K562 (cell line): ENCODE measurements around the gene HMGXB3. TPM values are rescaled to one million over a fixed set of nuclear protein-coding genes. Genes with fewer than 3 reads are reported as not detected.

Experiments used
- CEBPB ChIP-seq: fragments of 450-650 bp; IDR thresholded peaks from 2 replicates; pipeline ENCODE4 v1.6.1; 2016; ENCODE audit warnings: missing genetic modification characterization, missing compliant biosample characterization
- CREM ChIP-seq: IDR thresholded peaks from 2 replicates; pipeline ENCODE4 v1.6.1; 2014; ENCODE audit warnings: antibody characterized with exemption, low read depth
- HDAC8 ChIP-seq: fragments of 450-650 bp; IDR thresholded peaks from 2 replicates; pipeline ENCODE4 v1.6.1; 2016; ENCODE audit warnings: mild to moderate bottlenecking, missing genetic modification characterization, moderate library complexity, missing compliant biosample characterization
- KAT7 ChIP-seq: sonication (generic); formaldehyde crosslinking; IDR thresholded peaks from 2 replicates; pipeline ENCODE4 v1.8.0; 2022; ENCODE audit warnings: missing genetic modification reagents, mild to moderate bottlenecking, borderline replicate concordance
- LARP7 ChIP-seq: fragments of 450-650 bp; IDR thresholded peaks from 2 replicates; pipeline ENCODE4 v1.6.1; 2016
- LEF1 ChIP-seq: fragments of 450-650 bp; IDR thresholded peaks from 2 replicates; pipeline ENCODE4 v1.6.1; 2016; ENCODE audit warnings: mild to moderate bottlenecking
- NFYB ChIP-seq: IDR thresholded peaks from 2 replicates; pipeline ENCODE4 v1.6.1; 2011; ENCODE audit warnings: mild to moderate bottlenecking, moderate library complexity; ENCODE audit not compliant: insufficient read length; ENCODE audit errors: extremely low read depth
- SP2 ChIP-seq: IDR thresholded peaks from 2 replicates; pipeline ENCODE4 v1.6.1; 2011; ENCODE audit warnings: mild to moderate bottlenecking, low read depth, low read length, moderate library complexity; ENCODE audit not compliant: poor library complexity, severe bottlenecking; ENCODE audit errors: extremely low read depth
- SPI1 ChIP-seq: IDR thresholded peaks from 2 replicates; pipeline ENCODE4 v1.6.1; 2011; ENCODE audit warnings: low read depth, low read length, control low read depth, borderline replicate concordance
- U2AF2 ChIP-seq: fragments of 200-400 bp; formaldehyde crosslinking; optimal IDR thresholded peaks from 2 replicates; pipeline ENCODE3; 2017; ENCODE audit warnings: low read depth, mild to moderate bottlenecking, low read length
- ZFPM2 ChIP-seq: fragments of 250-450 bp; sonication (Bioruptor Pico); IDR thresholded peaks from 2 replicates; pipeline ENCODE4 v1.5.1; 2022; ENCODE audit warnings: mild to moderate bottlenecking
- ZNF232 ChIP-seq: sonication (generic); formaldehyde crosslinking; IDR thresholded peaks from 2 replicates; pipeline ENCODE4 v1.8.0; 2022; ENCODE audit warnings: mild to moderate bottlenecking, missing genetic modification reagents
- ZNF324 ChIP-seq: fragments of 250-450 bp; sonication (Bioruptor Pico); IDR thresholded peaks from 2 replicates; pipeline ENCODE4 v1.4.0; 2020; ENCODE audit warnings: mild to moderate bottlenecking
- ZNF551 ChIP-seq: fragments of 250-450 bp; sonication (Bioruptor Pico); IDR thresholded peaks from 2 replicates; pipeline ENCODE4 v1.5.0; 2021; ENCODE audit warnings: mild to moderate bottlenecking, moderate library complexity
- ZNF830 ChIP-seq: fragments of 250-450 bp; sonication (Bioruptor Pico); IDR thresholded peaks from 2 replicates; pipeline ENCODE4 v1.5.0; 2021; ENCODE audit warnings: mild to moderate bottlenecking
- polyA plus RNA-seq, 8 experiments: library from polyadenylated mRNA; depleted of rRNA in 4 of 8; stranded (reverse) in 5 of 8; unstranded in 3 of 8; fragments of >200 nt; fragmentation: Nextera tagmentation in 2 of 8; fragmentation: Illumina TruSeq in 1 of 8; extraction: Ambion mirVana in 2 of 8; extraction: Trizol in 1 of 8; gene quantifications; 2 replicates each; pipeline versions ENCODE4 v1.2.1 to v1.2.3, GENCODE V29; 2011 to 2014; ENCODE audit warnings: inconsistent platforms in 1 of 8, missing spikeins in 1 of 8
- total RNA-seq, 7 experiments: library from RNA; depleted of rRNA in 6 of 7; stranded (reverse); fragments of >200 nt in 6 of 7; fragmentation: Illumina TruSeq in 2 of 7; extraction: Trizol in 2 of 7; gene quantifications; 2 replicates each; pipeline versions ENCODE4 v1.2.1 to v1.2.3, GENCODE V29; 2011 to 2021; ENCODE audit warnings: low replicate concordance in 1 of 7
- TF ChIP-seq, protein P1 (sequence below), 2 experiments: fragments of 150-350 bp in 1 of 2; IDR thresholded peaks; 2 replicates each; pipeline ENCODE4 v1.6.1; 2012 to 2016; ENCODE audit warnings: low read depth in 2 of 2, low read length in 2 of 2, mild to moderate bottlenecking in 1 of 2, moderate library complexity in 1 of 2
- TF ChIP-seq, protein P2 (sequence below): fragments of 450-650 bp; IDR thresholded peaks from 2 replicates; pipeline ENCODE4 v1.6.1; 2018; ENCODE audit warnings: mild to moderate bottlenecking, low read depth; ENCODE audit not compliant: partially characterized antibody
- TF ChIP-seq, protein P3 (sequence below): fragments of 250-450 bp; sonication (Bioruptor Pico); IDR thresholded peaks from 2 replicates; pipeline ENCODE4 v1.5.0; 2021; ENCODE audit warnings: mild to moderate bottlenecking, moderate library complexity

Gene HMGXB3
- total and polyA plus RNA-seq, 9 of the 15 experiments (the other 6 are each of a cell fraction or from before 2014, with no cell fraction given) = 1.8 to 44.1 (median 32.2) TPM

DNA sequence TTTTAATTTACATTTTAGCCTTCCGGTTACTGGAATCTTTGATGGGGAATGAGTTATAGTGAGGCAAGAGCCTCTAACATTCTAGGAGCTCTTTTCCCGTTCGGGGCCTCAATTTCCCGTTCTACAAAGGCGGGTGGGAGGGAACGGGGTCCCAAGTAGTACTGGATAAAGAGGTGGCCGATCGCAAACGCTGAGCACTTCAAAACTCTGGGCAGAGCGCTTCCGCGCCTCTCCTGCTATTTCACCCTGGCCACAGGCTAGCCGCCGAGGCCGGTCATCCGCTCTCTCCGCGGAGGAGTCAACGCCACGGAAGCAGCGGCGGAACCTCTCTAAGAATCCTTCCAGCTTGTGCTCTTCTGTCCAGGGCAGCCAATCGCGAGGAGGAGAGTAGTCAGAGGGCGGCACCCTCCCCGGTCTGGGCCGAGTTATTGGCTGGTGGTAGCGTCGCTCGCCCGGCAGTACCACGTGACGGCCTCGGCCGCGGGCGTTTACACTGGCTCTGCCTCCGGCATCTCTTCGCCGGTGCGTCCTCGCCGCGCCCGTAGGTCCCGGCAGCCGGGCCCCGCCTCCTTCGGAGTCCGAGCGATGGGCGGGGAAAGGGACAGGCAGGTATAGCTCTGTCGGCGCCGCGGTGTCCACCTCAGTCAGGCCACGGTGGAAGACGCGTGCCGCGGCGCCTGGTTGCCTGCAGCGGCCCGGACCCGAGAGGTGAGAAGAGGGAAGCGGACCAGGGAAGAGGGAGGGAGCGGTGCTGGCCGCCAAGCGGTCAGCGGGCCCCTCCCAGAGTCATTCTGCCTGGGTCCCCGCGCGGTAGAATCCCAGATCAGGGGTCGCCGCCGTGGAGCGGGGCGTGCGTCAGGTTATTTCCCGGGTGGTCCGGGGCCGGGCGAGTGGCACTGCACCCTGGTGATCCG is 40.0 kb upstream of the HMGXB3 start, which contains the start of gene SLC26A2 (continued):
- TF ChIP-seq, protein P1, sequence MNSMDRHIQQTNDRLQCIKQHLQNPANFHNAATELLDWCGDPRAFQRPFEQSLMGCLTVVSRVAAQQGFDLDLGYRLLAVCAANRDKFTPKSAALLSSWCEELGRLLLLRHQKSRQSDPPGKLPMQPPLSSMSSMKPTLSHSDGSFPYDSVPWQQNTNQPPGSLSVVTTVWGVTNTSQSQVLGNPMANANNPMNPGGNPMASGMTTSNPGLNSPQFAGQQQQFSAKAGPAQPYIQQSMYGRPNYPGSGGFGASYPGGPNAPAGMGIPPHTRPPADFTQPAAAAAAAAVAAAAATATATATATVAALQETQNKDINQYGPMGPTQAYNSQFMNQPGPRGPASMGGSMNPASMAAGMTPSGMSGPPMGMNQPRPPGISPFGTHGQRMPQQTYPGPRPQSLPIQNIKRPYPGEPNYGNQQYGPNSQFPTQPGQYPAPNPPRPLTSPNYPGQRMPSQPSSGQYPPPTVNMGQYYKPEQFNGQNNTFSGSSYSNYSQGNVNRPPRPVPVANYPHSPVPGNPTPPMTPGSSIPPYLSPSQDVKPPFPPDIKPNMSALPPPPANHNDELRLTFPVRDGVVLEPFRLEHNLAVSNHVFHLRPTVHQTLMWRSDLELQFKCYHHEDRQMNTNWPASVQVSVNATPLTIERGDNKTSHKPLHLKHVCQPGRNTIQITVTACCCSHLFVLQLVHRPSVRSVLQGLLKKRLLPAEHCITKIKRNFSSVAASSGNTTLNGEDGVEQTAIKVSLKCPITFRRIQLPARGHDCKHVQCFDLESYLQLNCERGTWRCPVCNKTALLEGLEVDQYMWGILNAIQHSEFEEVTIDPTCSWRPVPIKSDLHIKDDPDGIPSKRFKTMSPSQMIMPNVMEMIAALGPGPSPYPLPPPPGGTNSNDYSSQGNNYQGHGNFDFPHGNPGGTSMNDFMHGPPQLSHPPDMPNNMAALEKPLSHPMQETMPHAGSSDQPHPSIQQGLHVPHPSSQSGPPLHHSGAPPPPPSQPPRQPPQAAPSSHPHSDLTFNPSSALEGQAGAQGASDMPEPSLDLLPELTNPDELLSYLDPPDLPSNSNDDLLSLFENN (IDR thresholded peaks at IDR 0.05; ENCODE audit: low read depth in 2 of 2, low read length in 2 of 2) = no peak
- TF ChIP-seq ZNF324 (CRISPR knock-in tag) (no peak), NFYB (peak; percentile 94), U2AF2 (no peak), ZNF232 (CRISPR knock-in tag) (no peak), LARP7 (no peak), ZNF830 (CRISPR knock-in tag) (peak; percentile 61; the same call in 1 of the 2 replicates), SPI1 (no peak), SP2 (peak; percentile 87), CREM (peak; percentile 80), KAT7 (peak; percentile 77; the same call in 1 of the 2 replicates), LEF1 (no peak), ZFPM2 (CRISPR knock-in tag) (no peak), ZNF551 (CRISPR knock-in tag) (no peak), HDAC8 (tag) (0 out of 2 replicates have a peak, but pooled peaks have one; percentile 17), CEBPB (tag) (no peak)
- TF ChIP-seq, protein P2, sequence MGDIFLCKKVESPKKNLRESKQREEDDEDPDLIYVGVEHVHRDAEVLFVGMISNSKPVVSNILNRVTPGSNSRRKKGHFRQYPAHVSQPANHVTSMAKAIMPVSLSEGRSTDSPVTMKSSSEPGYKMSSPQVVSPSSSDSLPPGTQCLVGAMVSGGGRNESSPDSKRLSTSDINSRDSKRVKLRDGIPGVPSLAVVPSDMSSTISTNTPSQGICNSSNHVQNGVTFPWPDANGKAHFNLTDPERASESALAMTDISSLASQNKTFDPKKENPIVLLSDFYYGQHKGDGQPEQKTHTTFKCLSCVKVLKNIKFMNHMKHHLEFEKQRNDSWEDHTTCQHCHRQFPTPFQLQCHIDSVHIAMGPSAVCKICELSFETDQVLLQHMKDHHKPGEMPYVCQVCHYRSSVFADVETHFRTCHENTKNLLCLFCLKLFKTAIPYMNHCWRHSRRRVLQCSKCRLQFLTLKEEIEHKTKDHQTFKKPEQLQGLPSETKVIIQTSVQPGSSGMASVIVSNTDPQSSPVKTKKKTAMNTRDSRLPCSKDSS = no peak
- TF ChIP-seq, protein P3, sequence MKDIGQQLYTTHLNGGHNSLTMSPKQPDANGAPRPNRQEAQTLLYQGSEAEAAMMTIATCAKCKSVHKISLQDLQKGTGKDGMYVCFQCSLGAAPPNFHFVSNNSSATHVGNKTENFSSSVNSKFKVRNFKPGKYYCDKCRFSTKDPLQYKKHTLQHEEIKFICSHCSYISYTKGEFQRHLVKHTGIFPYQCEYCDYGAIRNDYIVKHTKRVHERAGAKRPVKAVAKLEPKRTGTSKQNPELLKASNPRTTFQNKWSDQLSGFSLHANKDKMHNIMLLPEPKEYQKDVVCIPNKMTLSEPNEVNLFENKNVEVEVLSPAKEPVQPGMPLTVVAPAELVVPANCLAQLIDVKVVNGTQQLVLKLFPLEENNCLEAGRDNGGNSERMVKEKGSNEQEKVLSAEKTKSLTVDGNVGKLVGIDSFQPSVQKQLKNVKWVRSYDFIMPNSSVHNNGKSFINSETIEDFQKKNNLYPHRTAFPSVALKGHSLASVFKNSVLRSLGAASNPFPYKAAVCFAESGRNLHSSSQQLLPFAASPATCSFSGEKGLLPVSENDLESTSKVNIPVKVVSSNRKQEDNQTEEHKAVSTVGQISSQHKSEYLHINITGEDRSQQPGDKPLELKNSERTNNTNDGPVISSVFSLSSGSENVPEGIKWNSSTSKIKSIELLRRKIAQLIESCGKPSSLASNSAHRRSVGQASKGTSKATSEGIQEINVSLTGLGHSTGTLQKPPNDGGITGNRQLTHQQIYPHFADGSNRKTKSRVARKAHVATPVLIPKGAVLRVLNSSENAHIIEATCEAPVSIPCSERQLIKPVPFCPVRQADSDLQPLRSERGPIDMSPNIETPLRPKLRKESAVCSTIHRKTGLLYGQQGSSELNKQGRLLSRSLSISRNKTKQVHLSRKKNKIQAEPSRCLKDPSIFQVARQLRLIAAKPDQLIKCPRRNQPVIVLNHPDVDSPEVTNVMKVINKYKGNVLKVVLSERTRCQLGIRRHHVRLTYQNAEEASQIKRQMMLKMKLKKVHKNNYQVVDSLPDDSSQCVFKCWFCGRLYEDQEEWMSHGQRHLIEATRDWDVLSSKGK (CRISPR knock-in tag) = no peak
